IPS-15b (cell line): ENCODE results near the gene HOXD12.

ENCODE experiments used
- H3K27me3 ChIP-seq: one replicate; pipeline ENCODE4 v1.6.1; 2013; ENCODE audit warnings: low read length; ENCODE audit not compliant: control insufficient read depth, insufficient read depth
- H3K36me3 ChIP-seq: one replicate; pipeline ENCODE4 v1.6.1; 2013; ENCODE audit warnings: low read length; ENCODE audit not compliant: control insufficient read depth, insufficient read depth
- H3K4me1 ChIP-seq: one replicate; pipeline ENCODE4 v1.6.1; 2013; ENCODE audit warnings: mild to moderate bottlenecking, low read length; ENCODE audit not compliant: control insufficient read depth, insufficient read depth
- H3K4me3 ChIP-seq: one replicate; pipeline ENCODE4 v1.5.1; 2013; ENCODE audit warnings: low read depth, low read length
- H3K9ac ChIP-seq: one replicate; pipeline ENCODE4 v1.6.1; 2013; ENCODE audit warnings: low read depth, mild to moderate bottlenecking, low read length
- H3K9me3 ChIP-seq: one replicate; pipeline ENCODE4 v1.6.1; 2013; ENCODE audit warnings: mild to moderate bottlenecking, low read length; ENCODE audit not compliant: control insufficient read depth, insufficient read depth

The HOXD12 gene

GRCh38 chr2:176105730-176106580, 6.4 kb downstream of the HOXD12 start:
- Histone ChIP-seq H3K27me3 (peaks cover 94% of the 10 kb centered on the region), H3K9ac (no peak overlapping the region), H3K9me3 (no peaks in the 10 kb centered on the region), H3K4me1 (no peaks in the 10 kb centered on the region), H3K36me3 (no peaks in the 10 kb centered on the region), H3K4me3 (peak overlapping the region; percentile 30)

DNA sequence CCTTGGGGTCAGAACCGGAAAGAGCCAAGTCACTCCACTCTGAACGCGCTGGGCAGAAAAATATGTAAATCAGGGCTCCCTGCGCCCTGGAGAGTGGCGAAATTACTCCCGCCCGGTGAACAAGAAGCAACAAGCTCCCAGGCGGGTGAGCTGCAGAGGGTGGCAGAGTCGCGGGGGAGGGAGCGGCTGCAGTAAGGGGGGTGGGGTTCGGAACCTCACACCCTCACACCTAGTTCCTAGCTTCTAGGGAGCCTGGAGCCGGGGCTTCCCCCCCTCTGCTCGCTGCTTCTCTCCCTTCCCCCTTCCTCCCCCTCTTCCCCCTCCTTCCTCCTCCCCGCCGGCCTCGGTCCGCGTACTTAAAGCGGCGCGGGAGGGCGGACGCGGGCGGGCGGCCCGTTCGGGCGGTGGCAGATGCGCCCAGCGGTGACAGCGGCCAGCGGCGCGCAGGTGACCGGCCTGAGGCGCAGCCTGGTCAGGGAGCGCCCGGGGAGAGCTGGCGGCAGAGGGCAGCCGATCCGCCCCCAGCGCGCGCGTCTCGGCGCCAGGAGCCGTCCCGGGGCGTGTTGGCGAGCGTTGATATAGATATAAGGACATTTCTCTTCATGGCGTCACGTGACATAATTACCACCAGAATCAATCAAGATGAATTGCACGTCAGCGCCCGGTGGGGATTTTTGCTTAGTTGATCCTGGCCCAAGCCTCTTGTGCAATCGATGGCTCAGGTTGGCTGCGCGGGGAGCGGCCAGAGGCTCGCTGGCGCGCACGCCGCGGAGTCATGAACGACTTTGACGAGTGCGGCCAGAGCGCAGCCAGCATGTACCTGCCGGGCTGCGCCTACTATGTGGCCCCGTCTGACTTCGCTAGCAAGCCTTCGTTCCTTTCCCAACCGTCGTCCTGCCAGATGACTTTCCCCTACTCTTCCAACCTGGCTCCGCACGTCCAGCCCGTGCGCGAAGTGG, 7.3 kb downstream of the HOXD12 start, which contains the start of gene HOXD11:
HOXD11 (plus strand) TSS at position 700 of the 959 bp plus-strand sequence; CDS start at position 776, 76 bp downstream.
- H3K9ac ChIP-seq = no peak within 1 kb of the TSS
- H3K36me3 ChIP-seq = no peaks in the 10 kb centered on the region
- H3K27me3 ChIP-seq = peaks cover 94% of the 10 kb centered on the region
- no peaks in the 10 kb centered on the region for H3K9me3 ChIP-seq
- peak within 1 kb of the TSS; percentile 30 for H3K4me3 ChIP-seq
- H3K4me1 ChIP-seq = peaks cover 2% of the 10 kb centered on the region

- no peaks in the 10 kb centered on the region for H3K36me3 ChIP-seq
- peaks cover 2% of the 10 kb centered on the region for H3K4me1 ChIP-seq
- H3K27me3 ChIP-seq = peaks cover 94% of the 10 kb centered on the region
- no peak overlapping the region for H3K4me3 ChIP-seq
- H3K9ac ChIP-seq = no peak overlapping the region
- H3K9me3 ChIP-seq = no peaks in the 10 kb centered on the region
These were observed 8.2 kb downstream of the HOXD12 start for GRCh38 chr2:176107731-176108181.

- H3K4me1 ChIP-seq = peaks cover 2% of the 10 kb centered on the region
- H3K4me3 ChIP-seq = no peak overlapping the region
- no peak overlapping the region for H3K9ac ChIP-seq
- H3K36me3 ChIP-seq = no peaks in the 10 kb centered on the region
- H3K9me3 ChIP-seq = no peaks in the 10 kb centered on the region
- H3K27me3 ChIP-seq = peaks cover 94% of the 10 kb centered on the region
These were observed 9.8 kb downstream of the HOXD12 start for GRCh38 chr2:176109192-176109901.

GRCh38 chr2:176109946-176110345, 10.4 kb downstream of the HOXD12 start:
- Histone ChIP-seq H3K4me1 (peaks cover 2% of the 10 kb centered on the region), H3K4me3 (peak overlapping the region; percentile 5), H3K9me3 (no peaks in the 10 kb centered on the region), H3K36me3 (no peaks in the 10 kb centered on the region), H3K9ac (no peak overlapping the region), H3K27me3 (peaks cover 94% of the 10 kb centered on the region)

DNA sequence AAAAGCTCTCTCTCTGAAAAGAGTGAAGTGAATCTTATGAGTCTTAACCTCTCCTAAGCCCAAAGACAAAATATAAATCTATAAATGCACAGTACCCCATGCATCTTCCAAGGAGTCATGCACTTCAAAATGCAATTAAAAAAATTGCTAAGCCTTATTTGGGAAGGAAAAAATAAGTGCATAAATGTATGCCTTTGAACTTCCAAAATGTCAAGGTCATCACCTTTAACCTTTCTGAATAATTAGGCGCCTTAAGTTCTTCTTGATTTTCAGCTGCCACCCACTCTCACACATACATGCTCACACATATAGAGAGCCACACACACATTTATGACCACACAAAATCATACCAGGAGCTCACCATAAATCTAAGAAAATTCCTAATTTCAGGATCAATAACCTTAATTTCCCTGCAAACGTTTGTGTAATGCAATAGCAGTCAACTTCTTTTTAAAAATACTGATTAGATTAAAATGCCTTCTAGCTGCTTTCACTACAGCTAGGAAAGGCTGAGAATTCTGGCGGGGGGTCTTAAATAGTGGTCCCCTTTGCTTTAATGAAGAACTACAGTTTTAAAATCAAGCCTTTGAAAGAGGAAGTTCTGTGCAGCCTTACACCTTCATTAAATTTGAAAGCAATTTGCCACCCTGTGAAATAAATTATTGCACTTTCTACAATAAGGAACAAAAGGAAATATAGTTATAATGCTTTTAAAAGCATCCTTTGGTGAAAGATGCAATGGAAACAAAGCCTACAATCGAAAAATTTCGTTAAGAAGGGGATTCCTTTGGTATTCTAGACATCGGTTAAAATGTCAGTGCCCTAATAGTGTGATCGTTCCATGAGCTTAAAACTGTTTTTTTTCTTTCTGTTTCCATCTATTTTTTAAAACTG, 11.1 kb downstream of the HOXD12 start:
- Histone ChIP-seq H3K27me3 (peaks cover 94% of the 10 kb centered on the region), H3K36me3 (no peaks in the 10 kb centered on the region)

DNA sequence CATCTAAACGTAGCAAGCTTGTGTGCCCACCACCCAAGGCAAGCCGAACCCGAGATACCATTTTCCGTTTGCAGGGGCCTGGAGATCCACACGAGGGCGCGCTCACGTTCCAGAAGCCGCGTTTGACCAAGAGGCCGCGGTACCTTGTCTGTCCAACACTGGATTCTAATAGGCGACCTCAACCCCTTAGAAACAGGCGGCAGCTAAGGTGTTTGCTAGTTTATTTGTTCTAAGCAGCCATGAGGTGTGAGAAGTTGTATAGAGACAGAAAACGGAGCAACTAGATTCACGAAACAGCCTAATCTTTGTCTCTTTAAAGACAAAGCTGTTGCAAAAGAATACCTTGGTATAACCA, 11.7 kb downstream of the HOXD12 start:
- peaks cover 2% of the 10 kb centered on the region for H3K4me1 ChIP-seq
- no peaks in the 10 kb centered on the region for H3K9me3 ChIP-seq
- no peak overlapping the region for H3K4me3 ChIP-seq
- H3K9ac ChIP-seq = no peak overlapping the region
- H3K27me3 ChIP-seq = peaks cover 94% of the 10 kb centered on the region
- no peaks in the 10 kb centered on the region for H3K36me3 ChIP-seq

More for the DNA sequence above, 11.1 kb downstream of the HOXD12 start:
- no peaks in the 10 kb centered on the region for H3K9me3 ChIP-seq
- H3K4me3 ChIP-seq = peak overlapping the region; percentile 5
- peaks cover 2% of the 10 kb centered on the region for H3K4me1 ChIP-seq
- no peak overlapping the region for H3K9ac ChIP-seq

GRCh38 chr2:176111846-176112374, 12.3 kb downstream of the HOXD12 start:
- Histone ChIP-seq H3K9ac (no peak overlapping the region), H3K4me3 (peak overlapping the region; percentile 16), H3K27me3 (peaks cover 97% of the 10 kb centered on the region), H3K4me1 (peaks cover 2% of the 10 kb centered on the region), H3K9me3 (no peaks in the 10 kb centered on the region), H3K36me3 (no peaks in the 10 kb centered on the region)

- Histone ChIP-seq H3K4me1 (peaks cover 2% of the 10 kb centered on the region), H3K4me3 (peak overlapping the region; percentile 16), H3K36me3 (no peaks in the 10 kb centered on the region), H3K9me3 (no peaks in the 10 kb centered on the region), H3K9ac (no peak overlapping the region), H3K27me3 (peaks cover 98% of the 10 kb centered on the region)
These were observed 13.0 kb downstream of the HOXD12 start for GRCh38 chr2:176112375-176113302.
